SU-DHL-6 (cell line): ENCODE results near the gene TFF2.

Source experiments
- H2AFZ ChIP-seq: fragments of 200-600 bp; sonication (generic); 2 replicates; pipeline ENCODE4 v1.6.1; 2014; ENCODE audit warnings: low read depth, mild to moderate bottlenecking, moderate library complexity, mixed read lengths, antibody characterized with exemption, low read length; ENCODE audit not compliant: severe bottlenecking
- H3F3A ChIP-seq: fragments of 200-600 bp; shearing (Covaris generic); 2 replicates; pipeline ENCODE4 v1.6.0; 2016; ENCODE audit warnings: antibody characterized with exemption, mild to moderate bottlenecking; ENCODE audit not compliant: insufficient read depth
- H3K27ac ChIP-seq: fragments of 200-600 bp; sonication (generic); 2 replicates; pipeline ENCODE4 v1.5.1; 2016; ENCODE audit warnings: low read depth, mild to moderate bottlenecking, low read length, moderate library complexity, mixed read lengths
- H3K27me3 ChIP-seq: fragments of 200-600 bp; sonication (generic), shearing (Covaris generic); 2 replicates; pipeline ENCODE4 v1.6.0; 2014; ENCODE audit warnings: mild to moderate bottlenecking, low read length
- H3K36me3 ChIP-seq: fragments of 200-600 bp; sonication (generic); 2 replicates; pipeline ENCODE4 v1.6.1; 2014; ENCODE audit warnings: mild to moderate bottlenecking, low read length, mixed read lengths
- H3K4me2 ChIP-seq: fragments of 300-600, 200-600 bp; shearing (Covaris generic), sonication (generic); 2 replicates; pipeline ENCODE4 v1.6.0; 2014; ENCODE audit warnings: low read length, low read depth, mild to moderate bottlenecking; ENCODE audit not compliant: poor library complexity, severe bottlenecking
- H3K4me3 ChIP-seq: fragments of 200-600 bp; sonication (generic); 2 replicates; pipeline ENCODE4 v1.5.1; 2014; ENCODE audit warnings: antibody characterized with exemption, low read length, mild to moderate bottlenecking, mixed read lengths; ENCODE audit not compliant: insufficient read depth, poor library complexity, severe bottlenecking
- H3K79me2 ChIP-seq: fragments of 200-600 bp; sonication (generic); 2 replicates; pipeline ENCODE4 v1.6.1; 2014; ENCODE audit warnings: mild to moderate bottlenecking, low read length, moderate library complexity; ENCODE audit not compliant: insufficient read depth
- H3K9ac ChIP-seq: fragments of 200-600 bp; sonication (generic); 2 replicates; pipeline ENCODE4 v1.7.0; 2014; ENCODE audit warnings: mild to moderate bottlenecking, low read length
- H3K9me2 ChIP-seq: fragments of 200-600 bp; sonication (generic); replicated peaks from 2 replicates; pipeline ENCODE4 v1.6.1; 2014; ENCODE audit warnings: low read length; ENCODE audit not compliant: insufficient read depth
- H3K9me3 ChIP-seq: fragments of 200-600 bp; sonication (generic); 2 replicates; pipeline ENCODE4 v1.6.1; 2014; ENCODE audit warnings: low read length, mixed read lengths; ENCODE audit not compliant: insufficient read depth
- H4K20me1 ChIP-seq: fragments of 200-600 bp; sonication (generic); 2 replicates; pipeline ENCODE4 v1.6.1; 2014; ENCODE audit warnings: low read depth, mild to moderate bottlenecking, antibody characterized with exemption, low read length, moderate library complexity, mixed read lengths
- EZH2phosphoT487 ChIP-seq: fragments of 200-600 bp; sonication (generic), shearing (Covaris generic); conservative IDR thresholded peaks from 2 replicates; pipeline ENCODE4 v1.6.1; 2018; ENCODE audit warnings: mild to moderate bottlenecking, antibody characterized with exemption, low read length, moderate library complexity, mixed read lengths
- TF ChIP-seq, protein P1 (sequence below): fragments of 200-600 bp; sonication (generic); IDR thresholded peaks from one replicate; pipeline ENCODE4 v1.5.1; 2017; ENCODE audit warnings: antibody characterized with exemption, mild to moderate bottlenecking, low read length, moderate library complexity; ENCODE audit not compliant: insufficient read depth, poor library complexity, severe bottlenecking

TFF2 gene

DNA sequence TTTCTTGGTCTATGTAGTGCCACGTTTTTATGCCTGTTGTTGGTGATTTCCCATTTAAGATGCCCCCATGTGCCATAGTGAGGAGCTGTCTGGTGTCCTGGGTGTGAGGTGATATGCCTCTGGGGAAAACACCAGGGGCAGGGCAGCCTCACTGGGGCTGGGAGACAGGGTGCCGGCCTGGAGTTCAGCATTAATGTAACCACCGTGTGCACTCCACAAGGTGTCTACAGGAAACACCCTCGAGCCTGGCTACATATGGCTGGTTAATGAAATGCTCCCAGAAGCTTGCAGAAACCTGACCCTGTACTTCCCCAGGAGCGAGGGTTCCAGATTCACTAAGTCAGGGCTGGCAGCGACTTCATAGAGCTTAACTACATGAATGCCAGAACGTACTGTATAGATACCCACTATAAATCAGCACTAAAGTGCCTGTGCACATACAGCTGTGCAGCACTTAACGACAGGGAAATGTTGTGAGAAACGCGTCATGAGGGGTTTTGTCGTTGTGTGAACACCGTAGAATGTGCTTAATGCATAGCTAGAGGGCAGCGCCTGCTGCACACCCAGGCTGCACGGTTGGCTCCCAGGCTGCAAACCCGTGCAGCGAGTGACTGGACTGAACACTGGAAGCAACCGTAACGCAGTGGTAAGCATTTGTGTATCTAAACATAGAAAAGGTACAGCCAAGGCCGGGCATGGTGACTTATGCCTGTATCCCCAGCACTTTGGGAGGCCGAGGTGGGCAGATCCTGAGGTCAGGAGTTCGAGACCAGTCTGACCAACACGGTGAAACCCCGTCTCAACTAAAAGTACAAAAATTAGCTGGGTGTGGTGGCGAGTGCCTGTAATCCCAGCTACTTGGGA, 10.4 kb downstream of the TFF2 start:
- H2AFZ ChIP-seq: no peak overlapping the region

GRCh38 chr21:42338729-42339715, 11.8 kb downstream of the TFF2 start:
- Histone ChIP-seq H3K27ac (no peak overlapping the region), H3K4me2 (no peak overlapping the region)

More for the DNA sequence above, 10.4 kb downstream of the TFF2 start:
- Histone ChIP-seq H3K4me3 (no peak overlapping the region), H3K36me3 (no peaks in the 10 kb centered on the region), H3K4me2 (no peak overlapping the region), H3K9ac (no peak overlapping the region), H3K27ac (no peak overlapping the region), H4K20me1 (no peaks in the 10 kb centered on the region), H3K27me3 (no peaks in the 10 kb centered on the region), H3F3A (no peaks in the 10 kb centered on the region), H3K79me2 (no peaks in the 10 kb centered on the region), H3K9me2 (no peaks in the 10 kb centered on the region), H3K9me3 (no peaks in the 10 kb centered on the region)
- no peak for TF ChIP-seq EZH2phosphoT487
- TF ChIP-seq, protein P1, sequence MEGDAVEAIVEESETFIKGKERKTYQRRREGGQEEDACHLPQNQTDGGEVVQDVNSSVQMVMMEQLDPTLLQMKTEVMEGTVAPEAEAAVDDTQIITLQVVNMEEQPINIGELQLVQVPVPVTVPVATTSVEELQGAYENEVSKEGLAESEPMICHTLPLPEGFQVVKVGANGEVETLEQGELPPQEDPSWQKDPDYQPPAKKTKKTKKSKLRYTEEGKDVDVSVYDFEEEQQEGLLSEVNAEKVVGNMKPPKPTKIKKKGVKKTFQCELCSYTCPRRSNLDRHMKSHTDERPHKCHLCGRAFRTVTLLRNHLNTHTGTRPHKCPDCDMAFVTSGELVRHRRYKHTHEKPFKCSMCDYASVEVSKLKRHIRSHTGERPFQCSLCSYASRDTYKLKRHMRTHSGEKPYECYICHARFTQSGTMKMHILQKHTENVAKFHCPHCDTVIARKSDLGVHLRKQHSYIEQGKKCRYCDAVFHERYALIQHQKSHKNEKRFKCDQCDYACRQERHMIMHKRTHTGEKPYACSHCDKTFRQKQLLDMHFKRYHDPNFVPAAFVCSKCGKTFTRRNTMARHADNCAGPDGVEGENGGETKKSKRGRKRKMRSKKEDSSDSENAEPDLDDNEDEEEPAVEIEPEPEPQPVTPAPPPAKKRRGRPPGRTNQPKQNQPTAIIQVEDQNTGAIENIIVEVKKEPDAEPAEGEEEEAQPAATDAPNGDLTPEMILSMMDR: no peak

DNA sequence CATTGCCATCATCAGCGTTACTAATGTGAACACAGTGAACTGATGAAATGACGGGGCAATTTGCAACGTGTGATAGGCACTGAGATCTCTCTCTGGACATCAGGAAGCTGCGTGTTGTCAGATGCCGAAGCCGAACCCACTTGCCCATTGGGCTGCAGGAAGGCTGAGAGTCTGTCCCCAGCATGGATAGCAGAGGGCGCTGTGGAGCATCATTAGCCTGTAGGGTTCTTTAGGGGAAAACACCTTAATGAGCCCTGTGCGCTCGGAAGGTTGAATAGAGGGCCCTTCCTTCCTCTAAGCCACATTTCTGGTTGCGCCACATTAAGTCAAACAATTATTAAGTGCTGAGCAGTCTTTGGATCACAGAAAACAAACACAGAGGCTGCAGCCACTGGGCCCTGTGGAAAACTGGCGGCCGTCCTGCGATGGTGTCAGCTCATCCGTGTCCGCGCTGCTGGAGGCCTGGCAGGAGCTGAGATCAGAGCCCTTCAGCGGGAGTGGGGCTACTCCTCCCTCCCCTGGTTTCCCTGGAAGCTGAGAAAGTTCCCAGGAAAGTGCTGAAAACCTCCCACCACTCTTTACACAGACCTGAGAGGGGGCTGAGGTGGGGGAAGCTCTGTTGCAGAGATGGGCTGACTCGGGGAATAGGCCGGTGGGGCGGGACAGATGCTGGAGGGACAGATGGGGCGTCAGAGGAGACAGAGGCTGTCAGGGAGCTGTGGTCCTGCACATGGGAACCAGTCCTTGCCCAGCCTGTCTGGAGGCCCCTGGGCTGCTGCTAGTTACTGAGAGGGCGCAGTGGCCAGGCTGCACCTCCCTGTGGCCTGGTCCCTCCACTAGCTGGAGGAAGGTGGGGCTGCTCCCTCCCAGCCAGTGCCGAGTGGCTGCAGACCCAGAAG, 12.7 kb downstream of the TFF2 start:
- H3K9me3 ChIP-seq: no peaks in the 10 kb centered on the region
- H3K27ac ChIP-seq: no peak overlapping the region
- no peak overlapping the region for H3K4me3 ChIP-seq
- no peaks in the 10 kb centered on the region for H3K27me3 ChIP-seq
- no peaks in the 10 kb centered on the region for H4K20me1 ChIP-seq
- TF ChIP-seq, protein P1: peak; percentile 50
- no peak for TF ChIP-seq EZH2phosphoT487
- no peak overlapping the region for H2AFZ ChIP-seq
- no peak overlapping the region for H3K9ac ChIP-seq
- no peaks in the 10 kb centered on the region for H3K36me3 ChIP-seq
- H3K4me2 ChIP-seq: no peak overlapping the region
- no peaks in the 10 kb centered on the region for H3K9me2 ChIP-seq
- H3F3A ChIP-seq: no peaks in the 10 kb centered on the region
- H3K79me2 ChIP-seq: no peaks in the 10 kb centered on the region

More at GRCh38 chr21:42338729-42339715, 11.8 kb downstream of the TFF2 start:
- H3K36me3 ChIP-seq: no peaks in the 10 kb centered on the region
- H4K20me1 ChIP-seq: no peaks in the 10 kb centered on the region
- H3F3A ChIP-seq: no peaks in the 10 kb centered on the region
- TF ChIP-seq EZH2phosphoT487: no peak
- TF ChIP-seq, protein P1: no peak
- no peak overlapping the region for H3K9ac ChIP-seq
- H3K27me3 ChIP-seq: no peaks in the 10 kb centered on the region
- no peaks in the 10 kb centered on the region for H3K9me3 ChIP-seq
- no peaks in the 10 kb centered on the region for H3K79me2 ChIP-seq
- H2AFZ ChIP-seq: no peak overlapping the region
- no peaks in the 10 kb centered on the region for H3K9me2 ChIP-seq
- no peak overlapping the region for H3K4me3 ChIP-seq
